Activated CD8-positive, alpha-beta T cell treated with anti-CD3 and anti-CD28 coated beads for 36 hours (primary cell): ENCODE results near the gene HRK. TPM values are rescaled to one million over a fixed set of nuclear protein-coding genes. Genes with fewer than 3 reads are reported as not detected.

Experiments
- ATAC-seq: fragments of 200-7000 bp; cut with Tn5 transposase; one replicate; pipeline ENCODE4 v1.10.0; 2021; ENCODE audit warnings: mild to moderate bottlenecking, moderate library complexity
- CTCF ChIA-PET: fragments of 350-600 bp; sonication (Branson Sonifier 250); formaldehyde crosslinking; loops from one replicate; lab custom pipeline; 2021; ENCODE audit warnings: antibody characterized with exemption; lab: Charles Lee
- POLR2A ChIA-PET: fragments of 350-600 bp; sonication (Branson Sonifier 250); formaldehyde crosslinking; loops from one replicate; lab custom pipeline; 2021; ENCODE audit warnings: antibody characterized with exemption; lab: Charles Lee
- DNase-seq: peaks from one replicate; pipeline ENCODE4 v3.0.0-alpha.2; 2020
- H3K27ac Mint-ChIP-seq: one replicate; pipeline ENCODE4 v1.8.0; 2021; ENCODE audit warnings: mild to moderate bottlenecking, mixed read lengths
- H3K27me3 Mint-ChIP-seq: one replicate; pipeline ENCODE4 v1.8.0; 2021; ENCODE audit warnings: mixed read lengths
- H3K36me3 Mint-ChIP-seq: one replicate; pipeline ENCODE4 v1.8.0; 2021; ENCODE audit warnings: low read depth, mixed read lengths
- H3K4me1 Mint-ChIP-seq: one replicate; pipeline ENCODE4 v1.8.0; 2021; ENCODE audit warnings: low read depth, mixed read lengths
- H3K4me3 Mint-ChIP-seq: one replicate; pipeline ENCODE4 v1.8.0; 2021; ENCODE audit warnings: mild to moderate bottlenecking, moderate library complexity, mixed read lengths
- H3K9me3 Mint-ChIP-seq: one replicate; pipeline ENCODE4 v1.8.0; 2021; ENCODE audit warnings: mixed read lengths
- CTCF ChIP-seq: fragments of 200-600 bp; IDR thresholded peaks from one replicate; pipeline ENCODE4 v1.8.0; 2022; ENCODE audit warnings: antibody characterized with exemption, mild to moderate bottlenecking
- intact Hi-C: fragments of 100-400 bp; cut with micrococcal nuclease; formaldehyde crosslinking; loops from one replicate; pipeline ENCODE4 v1.10.0; 2022
- total RNA-seq, 2 experiments: library from RNA; stranded (reverse); gene quantifications; one replicate each; pipeline ENCODE4 v1.2.3, GENCODE V29; 2021

The HRK gene
- total RNA-seq, 2 experiments from 2014 or later: not detected

GRCh38 chr12:116862167-116862566 is 19.1 kb downstream of the HRK start:
- no peak for TF ChIP-seq CTCF
- no peak overlapping the region for H3K4me3 Mint-ChIP-seq
- POLR2A ChIA-PET: no interaction called here
- DNase-seq (no peak), ATAC-seq (no peak)
- CTCF ChIA-PET: interaction anchor here (1.7 kb wide), 1 partner anchor 11 kb away, joined by 4 read pairs; no protein-coding TSS in a partner anchor
- peaks cover 7% of the 10 kb centered on the region for H3K4me1 Mint-ChIP-seq
- H3K9me3 Mint-ChIP-seq: no peaks in the 10 kb centered on the region
- intact Hi-C loops: no loop called here
- H3K27ac Mint-ChIP-seq: no peak overlapping the region
- no peaks in the 10 kb centered on the region for H3K36me3 Mint-ChIP-seq
- peaks cover 20% of the 10 kb centered on the region for H3K27me3 Mint-ChIP-seq

GRCh38 chr12:116861320-116861719 is 19.9 kb downstream of the HRK start:
- no peaks in the 10 kb centered on the region for H3K36me3 Mint-ChIP-seq
- DNase-seq (peak; percentile 74), ATAC-seq (peak; percentile 94)
- POLR2A ChIA-PET: no interaction called here
- H3K9me3 Mint-ChIP-seq: no peaks in the 10 kb centered on the region
- peaks cover 21% of the 10 kb centered on the region for H3K27me3 Mint-ChIP-seq
- peaks cover 7% of the 10 kb centered on the region for H3K4me1 Mint-ChIP-seq
- CTCF ChIA-PET: interaction anchor here (1.3 kb wide), 1 partner anchor 152 kb away, joined by 4 read pairs; no protein-coding TSS in a partner anchor
- H3K4me3 Mint-ChIP-seq: no peak overlapping the region
- TF ChIP-seq CTCF: no peak
- no peak overlapping the region for H3K27ac Mint-ChIP-seq
- intact Hi-C loops: no loop called here

- intact Hi-C loops: no loop called here
- DNase-seq (no peak), ATAC-seq (no peak)
- Mint-ChIP-seq H3K4me3 (no peak overlapping the region), H3K27ac (no peak overlapping the region), H3K4me1 (peaks cover 7% of the 10 kb centered on the region), H3K27me3 (peaks cover 21% of the 10 kb centered on the region), H3K9me3 (no peaks in the 10 kb centered on the region), H3K36me3 (no peaks in the 10 kb centered on the region)
- no peak for TF ChIP-seq CTCF
- ChIA-PET POLR2A (no interaction called here), CTCF (interaction anchor here (1.3 kb wide), 1 partner anchor 151 kb away, joined by 4 read pairs; no protein-coding TSS in a partner anchor)
Observed at GRCh38 chr12:116860263-116860662, 21.0 kb downstream of the HRK start.

- intact Hi-C loops: no loop called here
- no peaks in the 10 kb centered on the region for H3K36me3 Mint-ChIP-seq
- POLR2A ChIA-PET: no interaction called here
- no peak for ATAC-seq
- CTCF ChIA-PET: no interaction called here
- TF ChIP-seq CTCF: no peak
- no peak overlapping the region for H3K27ac Mint-ChIP-seq
- DNase-seq: no peak
- H3K27me3 Mint-ChIP-seq: peaks cover 20% of the 10 kb centered on the region
- H3K9me3 Mint-ChIP-seq: no peaks in the 10 kb centered on the region
- no peak overlapping the region for H3K4me3 Mint-ChIP-seq
- H3K4me1 Mint-ChIP-seq: peaks cover 7% of the 10 kb centered on the region
Observed at GRCh38 chr12:116859079-116859478, 22.2 kb downstream of the HRK start.

GRCh38 chr12:116856729-116857128 is 24.5 kb downstream of the HRK start:
- POLR2A ChIA-PET: no interaction called here
- Mint-ChIP-seq H3K27me3 (peaks cover 17% of the 10 kb centered on the region), H3K4me1 (peaks cover 7% of the 10 kb centered on the region), H3K36me3 (no peaks in the 10 kb centered on the region), H3K4me3 (no peak overlapping the region), H3K27ac (no peak overlapping the region), H3K9me3 (no peaks in the 10 kb centered on the region)
- intact Hi-C loops: no loop called here
- DNase-seq: no peak
- CTCF ChIA-PET: interaction anchor here (1.0 kb wide), 1 partner anchor 13 kb away, joined by 4 read pairs; no protein-coding TSS in a partner anchor
- no peak for ATAC-seq
- TF ChIP-seq CTCF: no peak
